Cardiac atrium fibroblast (primary cell): ENCODE measurements around the gene NXNL2. TPM values are rescaled to one million over a fixed set of nuclear protein-coding genes. Genes with fewer than 3 reads are reported as not detected.

Experiments
- total RNA-seq: library from RNA; depleted of rRNA; stranded (reverse); fragments of >200 nt; gene quantifications from 2 replicates; pipeline ENCODE4 v1.2.3, GENCODE V29; 2015

Gene NXNL2
- 0.32 and 0.54 TPM in 2 replicates for total RNA-seq

GRCh38 chr9:88534456-88535225, at the start of gene NXNL2:
TSS of gene NXNL2 (plus strand) at chr9:88535178. CDS start at chr9:88535435, 257 bp downstream.

Other genes starting within 250 kb of the NXNL2 start
- gene SPIN1, start 146.7 kb upstream of the NXNL2 start, total RNA-seq, result 27.1 and 35.8 TPM in 2 replicates